Measurements from ENCODE around the gene CXXC5. TPM values are rescaled to one million over a fixed set of nuclear protein-coding genes. Genes with fewer than 3 reads are reported as not detected.
A peak's percentile ranks its signal among the peaks of the same experiment; 100 is the strongest.

CXXC5 gene
- total RNA-seq, 2 donors from 2014 or later, result 32.3 to 40.4 TPM

DNA sequence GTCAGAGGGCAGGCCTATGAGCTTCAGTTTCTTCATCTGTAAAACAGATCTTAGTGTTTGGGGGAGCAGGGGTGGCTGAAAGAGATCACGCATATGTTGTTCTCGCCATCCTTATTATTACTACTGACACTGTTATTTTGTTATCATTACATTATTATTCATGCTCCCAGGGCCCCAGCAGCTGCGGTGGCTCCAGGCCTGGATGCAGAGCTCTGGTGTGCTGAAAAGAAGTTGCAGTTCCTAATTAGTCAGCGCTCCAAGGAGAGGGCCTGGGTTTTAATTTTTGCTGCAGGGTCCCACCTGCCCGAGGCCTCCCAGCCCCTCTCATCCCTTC is 19.5 kb downstream of the CXXC5 start:
- intact Hi-C loops (cut with DNase I), result no loop called here
- H3K27ac ChIP-seq, result peak overlapping the region; percentile 68
- TF ChIP-seq, protein P1, sequence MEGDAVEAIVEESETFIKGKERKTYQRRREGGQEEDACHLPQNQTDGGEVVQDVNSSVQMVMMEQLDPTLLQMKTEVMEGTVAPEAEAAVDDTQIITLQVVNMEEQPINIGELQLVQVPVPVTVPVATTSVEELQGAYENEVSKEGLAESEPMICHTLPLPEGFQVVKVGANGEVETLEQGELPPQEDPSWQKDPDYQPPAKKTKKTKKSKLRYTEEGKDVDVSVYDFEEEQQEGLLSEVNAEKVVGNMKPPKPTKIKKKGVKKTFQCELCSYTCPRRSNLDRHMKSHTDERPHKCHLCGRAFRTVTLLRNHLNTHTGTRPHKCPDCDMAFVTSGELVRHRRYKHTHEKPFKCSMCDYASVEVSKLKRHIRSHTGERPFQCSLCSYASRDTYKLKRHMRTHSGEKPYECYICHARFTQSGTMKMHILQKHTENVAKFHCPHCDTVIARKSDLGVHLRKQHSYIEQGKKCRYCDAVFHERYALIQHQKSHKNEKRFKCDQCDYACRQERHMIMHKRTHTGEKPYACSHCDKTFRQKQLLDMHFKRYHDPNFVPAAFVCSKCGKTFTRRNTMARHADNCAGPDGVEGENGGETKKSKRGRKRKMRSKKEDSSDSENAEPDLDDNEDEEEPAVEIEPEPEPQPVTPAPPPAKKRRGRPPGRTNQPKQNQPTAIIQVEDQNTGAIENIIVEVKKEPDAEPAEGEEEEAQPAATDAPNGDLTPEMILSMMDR (IDR thresholded peaks at IDR 0.05), result no peak
- H3K4me1 ChIP-seq, result peaks cover 4% of the 10 kb centered on the region
- H3K4me3 ChIP-seq, result peak overlapping the region; percentile 37
- DNase-seq, result no peak
- H3K36me3 ChIP-seq, result no peaks in the 10 kb centered on the region
- H3K9ac ChIP-seq (ENCODE audit: low read depth in 2 of 2, low read length in 2 of 2), result peak overlapping the region; percentile 63 to 64
- H3K27me3 ChIP-seq, result no peaks in the 10 kb centered on the region
- H3K9me3 ChIP-seq, result no peaks in the 10 kb centered on the region

DNA sequence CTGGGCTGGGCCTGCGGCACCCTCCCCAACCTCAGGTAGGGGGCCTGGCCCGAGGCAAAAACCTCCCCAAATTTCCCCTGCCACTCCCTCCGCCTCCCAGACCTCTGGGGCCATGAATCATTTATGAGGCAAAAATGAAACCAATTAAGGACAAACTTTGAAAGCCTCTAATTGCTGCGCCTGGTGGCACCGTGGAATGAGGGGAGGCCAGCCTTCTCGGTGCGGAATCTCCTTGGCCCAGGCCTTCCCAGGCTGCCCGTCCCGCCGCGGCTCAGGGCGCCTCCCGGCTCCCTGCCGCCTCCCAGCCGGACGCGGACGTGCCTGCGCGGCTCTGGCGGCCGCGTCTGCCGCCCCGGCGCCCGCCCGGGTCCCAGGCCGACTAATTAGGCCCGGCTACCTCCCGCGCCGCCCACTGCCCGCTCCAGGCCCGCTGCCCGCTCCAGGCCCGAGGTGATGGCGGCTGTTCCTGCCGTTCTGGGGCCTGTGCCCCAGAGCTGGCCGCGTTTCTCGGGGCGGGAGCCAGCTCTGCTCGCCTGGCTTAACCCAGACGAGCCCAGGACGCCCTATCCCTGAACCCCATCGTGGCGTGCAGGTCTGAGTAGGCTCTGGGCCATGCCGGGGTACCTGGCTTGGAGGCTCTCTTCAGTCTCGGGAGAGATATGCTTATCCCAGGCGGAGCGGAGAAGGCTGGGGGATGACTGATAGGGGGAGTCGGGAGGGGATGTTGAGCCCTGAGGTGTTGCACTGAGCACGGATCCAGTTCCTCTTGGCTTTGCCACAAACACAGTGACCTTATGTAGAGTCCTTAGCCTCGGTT is 20.1 kb downstream of the CXXC5 start:
- Histone ChIP-seq H3K27me3 (no peaks in the 10 kb centered on the region), H3K4me3 (peak overlapping the region; percentile 37), H3K27ac (peak overlapping the region; percentile 68), H3K9me3 (no peaks in the 10 kb centered on the region), H3K9ac (ENCODE audit: low read depth in 2 of 2, low read length in 2 of 2) (peak overlapping the region; percentile 63 to 64), H3K4me1 (peaks cover 4% of the 10 kb centered on the region), H3K36me3 (no peaks in the 10 kb centered on the region)
- TF ChIP-seq, protein P1 (IDR thresholded peaks at IDR 0.05), result no peak
- no peak for DNase-seq
- intact Hi-C loops (cut with DNase I), result no loop called here

DNA sequence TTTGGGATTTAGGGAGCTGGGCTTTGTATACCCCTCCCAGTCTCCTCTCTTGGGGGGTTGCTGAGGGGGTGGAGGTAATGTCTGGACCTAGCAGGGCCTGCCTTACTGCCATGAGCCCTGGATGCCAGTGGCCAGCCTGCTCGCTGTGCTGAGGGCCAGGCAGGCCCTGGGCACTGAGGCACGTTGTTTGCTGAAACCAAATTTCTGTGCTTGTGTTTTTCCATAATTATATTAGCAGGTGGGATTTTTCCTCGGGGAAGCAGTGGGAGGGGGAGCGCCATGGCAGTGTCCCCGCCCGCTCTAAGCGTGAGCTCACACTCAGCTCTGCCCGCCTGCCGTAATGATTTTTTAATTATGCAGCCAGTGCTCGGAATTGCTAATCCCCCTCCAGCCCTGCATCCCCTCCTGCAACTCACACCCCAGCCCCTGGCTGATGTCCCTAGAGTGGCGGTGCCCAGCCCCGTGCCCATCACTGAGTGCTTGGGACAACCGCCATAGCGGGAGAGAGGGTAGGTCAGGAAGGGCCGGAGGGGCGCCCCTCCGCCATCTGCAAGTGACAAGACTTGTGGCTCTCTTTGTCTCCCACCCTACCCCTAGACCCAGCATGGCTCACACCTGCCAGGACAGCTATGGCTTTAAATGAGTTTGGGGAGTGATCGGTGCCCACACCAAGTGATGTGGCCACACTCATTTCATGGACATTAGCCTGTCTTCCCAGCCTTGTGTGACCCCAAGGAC is 20.9 kb downstream of the CXXC5 start:
- TF ChIP-seq, protein P1 (IDR thresholded peaks at IDR 0.05), result no peak
- Histone ChIP-seq H3K4me1 (peaks cover 4% of the 10 kb centered on the region), H3K36me3 (no peaks in the 10 kb centered on the region), H3K27ac (peak overlapping the region; percentile 68), H3K9me3 (no peaks in the 10 kb centered on the region), H3K9ac (ENCODE audit: low read depth in 2 of 2, low read length in 2 of 2) (peak overlapping the region; percentile 48 to 64), H3K4me3 (peak overlapping the region; percentile 37), H3K27me3 (no peaks in the 10 kb centered on the region)
- DNase-seq, result no peak
- intact Hi-C loops (cut with DNase I), result no loop called here

DNA sequence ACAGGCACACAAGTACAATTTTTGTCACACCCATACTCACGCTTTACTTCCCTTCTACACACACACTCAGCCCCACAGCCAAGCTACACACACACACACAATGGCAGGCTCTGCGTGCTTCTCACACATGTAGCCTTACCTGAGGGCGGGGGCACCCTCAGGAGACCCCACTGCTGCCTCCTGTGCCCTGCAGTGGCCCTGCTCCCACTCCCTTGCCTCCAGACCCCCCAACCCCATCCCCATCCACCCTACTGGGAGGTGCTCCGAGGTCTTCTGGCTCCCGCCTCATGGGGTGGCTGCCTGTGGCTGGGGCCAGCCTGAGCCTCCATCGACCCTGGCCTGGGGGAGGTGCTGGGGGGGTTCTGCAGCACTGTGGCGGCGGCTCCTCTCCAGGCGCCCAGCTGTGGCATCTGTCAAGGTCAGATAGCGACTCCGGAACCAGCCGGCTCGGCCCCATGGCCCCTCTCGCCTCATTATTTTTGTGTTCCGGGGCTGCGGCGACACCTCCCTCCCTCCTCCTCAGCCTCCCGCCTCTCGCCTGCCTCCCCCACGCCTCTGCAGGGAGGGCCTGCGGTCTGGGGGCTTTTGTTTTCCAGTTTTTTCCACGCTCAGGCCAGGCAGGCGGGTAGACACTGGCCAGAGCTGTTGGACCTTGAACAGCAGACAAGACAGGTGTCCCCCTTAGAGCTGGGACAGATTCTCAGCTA is 21.7 kb downstream of the CXXC5 start:
- H3K9ac ChIP-seq (ENCODE audit: low read depth in 2 of 2, low read length in 2 of 2), result peak overlapping the region; percentile 40 to 64
- H3K9me3 ChIP-seq, result no peaks in the 10 kb centered on the region
- H3K4me1 ChIP-seq, result peaks cover 4% of the 10 kb centered on the region
- TF ChIP-seq, protein P1 (IDR thresholded peaks at IDR 0.05), result no peak
- no peaks in the 10 kb centered on the region for H3K36me3 ChIP-seq
- DNase-seq, result no peak
- intact Hi-C loops (cut with DNase I), result no loop called here
- no peaks in the 10 kb centered on the region for H3K27me3 ChIP-seq
- H3K27ac ChIP-seq, result peak overlapping the region; percentile 18
- H3K4me3 ChIP-seq, result no peak overlapping the region

DNA sequence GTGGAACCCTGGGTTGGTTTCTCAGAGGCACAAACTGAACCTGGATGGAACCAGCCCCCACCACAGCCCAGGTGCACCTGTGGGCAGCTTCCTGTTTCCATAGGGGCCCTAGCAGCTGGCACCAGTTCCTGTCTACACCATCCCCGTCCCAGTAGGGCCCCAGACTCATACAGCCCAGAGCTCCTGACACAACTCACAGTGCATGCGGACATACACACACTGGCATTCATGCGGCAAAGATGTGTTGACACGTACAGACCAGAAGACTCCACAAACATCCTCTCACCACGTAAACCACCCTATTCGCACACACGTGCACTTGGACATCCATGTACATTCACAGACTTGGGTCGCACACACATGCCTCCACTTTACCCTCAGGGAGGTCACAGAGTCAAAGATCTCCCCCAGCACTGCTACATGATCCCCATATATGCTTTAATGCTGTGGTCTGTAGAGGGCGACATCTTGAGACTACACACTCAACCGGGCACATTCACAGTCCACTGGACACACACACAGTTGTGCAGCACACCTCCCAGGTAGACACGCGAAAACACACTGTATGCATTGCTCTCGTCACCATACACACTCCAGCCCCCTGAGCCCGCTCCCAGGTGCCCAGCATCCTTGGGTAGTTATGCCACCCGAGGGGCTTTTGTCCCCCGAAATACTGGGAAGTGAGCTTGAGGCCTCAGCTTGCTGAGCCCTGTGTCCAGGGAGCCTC is 22.4 kb downstream of the CXXC5 start:
- peak overlapping the region; percentile 18 for H3K27ac ChIP-seq
- intact Hi-C loops (cut with DNase I), result no loop called here
- H3K9ac ChIP-seq (ENCODE audit: low read depth in 2 of 2, low read length in 2 of 2), result no peak overlapping the region
- H3K4me3 ChIP-seq, result no peak overlapping the region
- H3K36me3 ChIP-seq, result no peaks in the 10 kb centered on the region
- no peaks in the 10 kb centered on the region for H3K27me3 ChIP-seq
- no peak for DNase-seq
- TF ChIP-seq, protein P1 (IDR thresholded peaks at IDR 0.05), result no peak
- H3K4me1 ChIP-seq, result peaks cover 4% of the 10 kb centered on the region
- no peaks in the 10 kb centered on the region for H3K9me3 ChIP-seq

Measured in colonic mucosa (tissue), 4 donors.